Activated T-cell treated with anti-CD3 and anti-CD28 coated beads, Interleukin-2, amount 50 U/mL, for 24 hours (primary cell): ENCODE results near the gene HERC4.
"Not testable (repeated sequence)": the region's sequence is repeated elsewhere in the genome, so short reads cannot be mapped to it uniquely, and the experiment has no call there.

ENCODE experiments used
- DNase-seq: peaks from one replicate; pipeline ENCODE4 v3.0.0-alpha.2; 2020
- H3K27ac Mint-ChIP-seq: 2 replicates; pipeline ENCODE4 v1.8.0; 2020; ENCODE audit warnings: mild to moderate bottlenecking, mixed read lengths
- H3K27me3 Mint-ChIP-seq: 2 replicates; pipeline ENCODE4 v1.8.0; 2020; ENCODE audit warnings: mixed read lengths
- H3K36me3 Mint-ChIP-seq: 2 replicates; pipeline ENCODE4 v1.8.0; 2020; ENCODE audit warnings: low read depth, mixed read lengths
- H3K4me1 Mint-ChIP-seq: 2 replicates; pipeline ENCODE4 v1.8.0; 2020; ENCODE audit warnings: low read depth, mixed read lengths
- H3K4me3 Mint-ChIP-seq: 2 replicates; pipeline ENCODE4 v1.8.0; 2020; ENCODE audit warnings: mild to moderate bottlenecking, moderate library complexity, mixed read lengths
- H3K9me3 Mint-ChIP-seq: 2 replicates; pipeline ENCODE4 v1.8.0; 2020; ENCODE audit warnings: mixed read lengths

Gene HERC4

DNA sequence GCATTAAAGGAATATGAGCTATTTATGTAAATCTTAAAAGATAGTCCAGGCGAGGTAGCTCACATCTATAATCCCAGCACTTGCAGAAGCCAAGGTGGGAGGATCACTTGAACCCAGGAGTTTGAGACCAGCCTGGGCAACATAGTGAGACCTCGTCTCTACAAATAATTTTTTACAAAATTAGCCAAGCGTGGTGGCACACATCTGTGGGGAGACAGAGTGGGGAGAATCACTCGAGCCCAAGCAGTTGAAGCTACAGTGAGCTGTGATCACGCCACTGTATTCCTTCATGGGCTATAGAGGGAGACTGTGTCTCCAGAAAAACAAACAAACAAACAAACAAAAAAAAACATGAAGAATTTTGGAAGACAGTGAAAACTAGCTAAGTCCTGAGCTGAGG, 28.4 kb downstream of the HERC4 start:
- H3K4me3 Mint-ChIP-seq, result no peak overlapping the region
- H3K27ac Mint-ChIP-seq, result peak overlapping the region; percentile 14
- no peaks in the 10 kb centered on the region for H3K27me3 Mint-ChIP-seq
- H3K36me3 Mint-ChIP-seq, result peaks cover 33% of the 10 kb centered on the region
- no peaks in the 10 kb centered on the region for H3K9me3 Mint-ChIP-seq
- H3K4me1 Mint-ChIP-seq, result peaks cover 56% of the 10 kb centered on the region
- no peak for DNase-seq

DNA sequence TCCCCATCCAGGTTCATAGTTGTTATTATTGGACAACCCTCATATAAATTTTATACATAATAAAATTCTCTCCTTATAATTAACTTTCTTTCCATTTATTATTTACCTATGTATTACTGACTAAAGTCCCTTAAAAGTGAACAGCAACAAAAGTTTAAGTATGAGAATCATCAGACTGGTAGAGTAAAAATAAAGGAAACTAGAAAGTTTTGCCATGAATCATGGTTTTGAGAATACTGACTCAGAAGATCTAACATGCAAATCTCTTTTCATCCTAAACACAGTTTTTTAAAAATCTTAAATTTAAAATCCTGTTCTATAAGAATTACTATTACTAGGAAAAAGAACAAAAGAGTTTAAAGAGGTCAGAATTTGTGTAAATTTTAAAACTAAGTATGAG, 32.1 kb downstream of the HERC4 start:
- peak overlapping the region; percentile 88 for H3K27ac Mint-ChIP-seq
- peaks cover 44% of the 10 kb centered on the region for H3K36me3 Mint-ChIP-seq
- no peaks in the 10 kb centered on the region for H3K27me3 Mint-ChIP-seq
- H3K9me3 Mint-ChIP-seq, result no peaks in the 10 kb centered on the region
- no peak overlapping the region for H3K4me3 Mint-ChIP-seq
- DNase-seq, result no peak
- H3K4me1 Mint-ChIP-seq, result peaks cover 38% of the 10 kb centered on the region

- Mint-ChIP-seq H3K36me3 (peaks cover 72% of the 10 kb centered on the region), H3K9me3 (no peaks in the 10 kb centered on the region), H3K27me3 (no peaks in the 10 kb centered on the region), H3K27ac (no peak overlapping the region), H3K4me1 (peaks cover 19% of the 10 kb centered on the region), H3K4me3 (no peak overlapping the region)
- no peak for DNase-seq
These were observed 43.0 kb downstream of the HERC4 start for GRCh38 chr10:68032113-68032512.

DNA sequence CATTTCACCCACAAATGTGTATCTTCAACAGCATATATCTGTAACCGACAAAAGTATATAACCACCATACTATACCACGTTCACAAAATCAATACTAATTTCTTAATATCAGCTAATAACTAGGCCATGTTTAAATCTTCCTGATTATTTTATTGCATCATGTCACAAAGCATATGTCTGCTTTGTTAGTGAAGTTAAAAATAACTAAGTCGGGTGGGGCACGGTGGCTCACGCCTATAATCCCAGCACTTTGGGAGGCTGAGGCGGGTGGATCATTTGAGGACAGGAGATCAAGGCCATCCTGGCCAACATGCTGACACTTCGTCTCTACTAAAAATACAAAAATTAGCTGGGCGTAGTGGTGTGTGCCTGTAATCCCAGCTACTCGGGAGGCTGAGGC, 47.7 kb downstream of the HERC4 start:
- no peak overlapping the region for H3K4me3 Mint-ChIP-seq
- H3K4me1 Mint-ChIP-seq, result peaks cover 3% of the 10 kb centered on the region
- no peaks in the 10 kb centered on the region for H3K27me3 Mint-ChIP-seq
- DNase-seq, result no peak
- no peak overlapping the region for H3K27ac Mint-ChIP-seq
- no peaks in the 10 kb centered on the region for H3K9me3 Mint-ChIP-seq
- H3K36me3 Mint-ChIP-seq, result peaks cover 66% of the 10 kb centered on the region

DNA sequence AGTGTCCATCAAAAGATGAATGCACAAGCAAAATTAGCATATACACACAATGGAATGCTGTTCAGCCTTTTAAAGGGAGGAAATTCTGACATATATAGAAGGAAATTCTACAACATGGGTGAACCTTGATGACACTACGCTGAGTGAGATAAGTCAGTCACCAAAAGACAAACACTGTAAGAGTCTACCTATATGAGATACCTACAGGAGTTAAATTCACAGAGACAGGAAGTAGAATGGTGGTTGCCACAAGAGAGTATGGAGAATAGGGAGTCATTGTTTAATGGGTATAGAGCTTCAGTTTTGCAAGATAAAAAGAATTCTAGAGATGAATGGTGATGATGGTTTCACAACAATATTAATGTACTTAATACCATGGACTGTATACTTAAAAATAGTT, 51.8 kb downstream of the HERC4 start:
- Mint-ChIP-seq H3K27ac (no peak overlapping the region), H3K27me3 (no peaks in the 10 kb centered on the region), H3K4me1 (peaks cover 3% of the 10 kb centered on the region), H3K4me3 (no peak overlapping the region), H3K36me3 (peaks cover 79% of the 10 kb centered on the region), H3K9me3 (peaks cover 11% of the 10 kb centered on the region)
- no peak for DNase-seq

GRCh38 chr10:68022324-68022723, 52.8 kb downstream of the HERC4 start:
- H3K4me3 Mint-ChIP-seq, H3K27ac Mint-ChIP-seq, H3K4me1 Mint-ChIP-seq, H3K27me3 Mint-ChIP-seq, DNase-seq: not testable (repeated sequence)
- Mint-ChIP-seq H3K36me3 (peaks cover 75% of the 10 kb centered on the region), H3K9me3 (peaks cover 11% of the 10 kb centered on the region)

DNA sequence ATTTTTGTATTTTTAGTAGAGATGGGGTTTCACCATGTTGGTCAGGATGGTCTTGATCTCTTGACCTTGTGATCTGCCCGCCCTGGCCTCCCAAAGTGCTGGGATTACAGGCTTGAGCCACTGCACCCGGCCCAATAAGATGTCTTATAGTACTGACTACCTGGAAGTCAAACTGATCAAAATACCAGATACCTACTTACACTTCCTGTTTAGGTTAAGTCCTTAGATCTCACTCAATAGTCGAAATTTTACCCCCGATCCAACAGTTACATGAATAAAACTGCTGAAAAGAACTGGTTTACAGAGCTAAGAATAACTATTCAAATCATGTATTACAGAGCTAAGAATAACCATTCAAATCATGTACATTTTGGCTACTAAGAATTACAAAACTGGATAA, 58.6 kb downstream of the HERC4 start:
- Mint-ChIP-seq H3K36me3 (peaks cover 65% of the 10 kb centered on the region), H3K27ac (peak overlapping the region; percentile 29), H3K9me3 (peaks cover 11% of the 10 kb centered on the region)
- not testable (repeated sequence) for H3K4me1 Mint-ChIP-seq, DNase-seq, H3K4me3 Mint-ChIP-seq, H3K27me3 Mint-ChIP-seq

GRCh38 chr10:68010426-68010940, 64.6 kb downstream of the HERC4 start:
- H3K9me3 Mint-ChIP-seq, result no peaks in the 10 kb centered on the region
- DNase-seq, result no peak
- no peak overlapping the region for H3K27ac Mint-ChIP-seq
- H3K27me3 Mint-ChIP-seq, result no peaks in the 10 kb centered on the region
- H3K36me3 Mint-ChIP-seq, result peaks cover 72% of the 10 kb centered on the region
- H3K4me1 Mint-ChIP-seq, result no peaks in the 10 kb centered on the region
- no peak overlapping the region for H3K4me3 Mint-ChIP-seq

GRCh38 chr10:68007356-68007755, 67.7 kb downstream of the HERC4 start:
- H3K36me3 Mint-ChIP-seq, result peaks cover 79% of the 10 kb centered on the region
- H3K4me1 Mint-ChIP-seq, result peaks cover 2% of the 10 kb centered on the region
- no peak overlapping the region for H3K27ac Mint-ChIP-seq
- H3K27me3 Mint-ChIP-seq, result no peaks in the 10 kb centered on the region
- no peak for DNase-seq
- no peaks in the 10 kb centered on the region for H3K9me3 Mint-ChIP-seq
- H3K4me3 Mint-ChIP-seq, result no peak overlapping the region

GRCh38 chr10:68001539-68001938, 73.5 kb downstream of the HERC4 start:
- no peaks in the 10 kb centered on the region for H3K27me3 Mint-ChIP-seq
- no peak overlapping the region for H3K4me3 Mint-ChIP-seq
- H3K27ac Mint-ChIP-seq, result no peak overlapping the region
- peaks cover 67% of the 10 kb centered on the region for H3K36me3 Mint-ChIP-seq
- DNase-seq, result no peak
- H3K4me1 Mint-ChIP-seq, result peaks cover 6% of the 10 kb centered on the region
- no peaks in the 10 kb centered on the region for H3K9me3 Mint-ChIP-seq

GRCh38 chr10:68001000-68001399, 74.1 kb downstream of the HERC4 start:
- no peak overlapping the region for H3K27ac Mint-ChIP-seq
- H3K4me3 Mint-ChIP-seq, result no peak overlapping the region
- peaks cover 68% of the 10 kb centered on the region for H3K36me3 Mint-ChIP-seq
- H3K4me1 Mint-ChIP-seq, result peaks cover 6% of the 10 kb centered on the region
- no peak for DNase-seq
- no peaks in the 10 kb centered on the region for H3K9me3 Mint-ChIP-seq
- H3K27me3 Mint-ChIP-seq, result no peaks in the 10 kb centered on the region

- Mint-ChIP-seq H3K27ac (peak overlapping the region; percentile 47), H3K4me1 (peaks cover 6% of the 10 kb centered on the region), H3K36me3 (peaks cover 77% of the 10 kb centered on the region), H3K4me3 (no peak overlapping the region), H3K9me3 (no peaks in the 10 kb centered on the region), H3K27me3 (no peaks in the 10 kb centered on the region)
- no peak for DNase-seq
These were observed 85.0 kb downstream of the HERC4 start for GRCh38 chr10:67990093-67990492.

DNA sequence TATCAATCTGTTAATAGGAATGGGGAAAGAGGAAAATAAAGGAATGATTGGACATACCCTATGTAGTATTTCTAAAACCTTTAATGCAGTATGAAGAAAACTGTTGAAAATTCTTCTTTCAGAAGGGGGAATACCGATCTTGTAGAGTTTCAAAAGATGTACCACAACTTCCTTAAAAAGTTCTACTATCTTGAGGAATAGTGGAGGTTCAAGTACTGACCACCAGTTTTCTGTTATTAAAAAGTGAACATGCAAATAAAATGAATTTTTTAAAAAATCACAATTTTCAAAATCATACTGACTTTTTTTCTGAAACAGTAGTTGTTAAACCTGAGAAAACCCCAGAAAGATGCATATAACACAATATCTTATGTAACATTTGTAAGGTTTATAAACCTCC, 86.5 kb downstream of the HERC4 start:
- no peak overlapping the region for H3K4me3 Mint-ChIP-seq
- DNase-seq, result no peak

DNA sequence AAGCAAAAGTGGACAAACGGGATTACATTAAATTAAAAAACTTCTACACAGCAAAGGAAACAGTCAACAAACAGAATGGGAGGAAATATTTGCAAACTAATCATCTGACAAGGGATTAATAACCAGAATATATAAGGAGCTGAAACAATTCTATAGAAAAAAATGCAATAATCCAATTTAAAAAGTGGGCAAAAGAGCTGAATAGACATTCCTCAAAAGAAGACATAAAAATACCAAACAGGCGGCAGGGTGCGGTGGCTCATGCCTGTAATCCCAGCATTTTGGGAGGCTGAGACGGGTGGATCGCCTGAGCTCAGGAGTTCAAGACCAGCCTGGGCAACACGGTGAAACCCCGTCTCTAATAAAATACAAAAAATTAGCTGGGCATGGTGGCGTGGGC, 92.5 kb downstream of the HERC4 start:
- H3K9me3 Mint-ChIP-seq, result not testable (repeated sequence)

More for the DNA sequence above, 86.5 kb downstream of the HERC4 start:
- Mint-ChIP-seq H3K27me3 (no peaks in the 10 kb centered on the region), H3K9me3 (no peaks in the 10 kb centered on the region), H3K4me1 (peaks cover 6% of the 10 kb centered on the region), H3K27ac (no peak overlapping the region), H3K36me3 (peaks cover 73% of the 10 kb centered on the region)

GRCh38 chr10:67978749-67979148, 96.3 kb downstream of the HERC4 start:
- Mint-ChIP-seq H3K27ac (peak overlapping the region; percentile 38), H3K36me3 (peaks cover 91% of the 10 kb centered on the region), H3K9me3 (no peaks in the 10 kb centered on the region), H3K4me3 (no peak overlapping the region), H3K27me3 (no peaks in the 10 kb centered on the region), H3K4me1 (peaks cover 14% of the 10 kb centered on the region)
- DNase-seq, result no peak

More for the DNA sequence above, 92.5 kb downstream of the HERC4 start:
- not testable (repeated sequence) for H3K27ac Mint-ChIP-seq, DNase-seq, H3K4me3 Mint-ChIP-seq, H3K27me3 Mint-ChIP-seq
- peaks cover 13% of the 10 kb centered on the region for H3K4me1 Mint-ChIP-seq
- H3K36me3 Mint-ChIP-seq, result peaks cover 82% of the 10 kb centered on the region

GRCh38 chr10:67977251-67977650, 97.8 kb downstream of the HERC4 start:
- Mint-ChIP-seq H3K36me3 (peaks cover 94% of the 10 kb centered on the region), H3K4me3 (no peak overlapping the region)
- DNase-seq, result no peak

More at GRCh38 chr10:67977251-67977650, 97.8 kb downstream of the HERC4 start:
- Mint-ChIP-seq H3K27me3 (no peaks in the 10 kb centered on the region), H3K9me3 (peaks cover 6% of the 10 kb centered on the region), H3K4me1 (peaks cover 14% of the 10 kb centered on the region), H3K27ac (no peak overlapping the region)
